BLaER1 (cell line): ENCODE data around the gene ETNK1.
"Not testable (repeated sequence)": the region's sequence is repeated elsewhere in the genome, so short reads cannot be mapped to it uniquely, and the experiment has no call there.

ENCODE experiments used
- H3K27ac ChIP-seq: shearing (Covaris generic); formaldehyde crosslinking; 2 replicates; pipeline ENCODE4 v1.8.1; 2022
- H3K27me3 ChIP-seq: shearing (Covaris generic); formaldehyde crosslinking; 2 replicates; pipeline ENCODE4 v1.8.1; 2022
- H3K36me3 ChIP-seq: shearing (Covaris generic); formaldehyde crosslinking; 2 replicates; pipeline ENCODE4 v1.8.1; 2022
- H3K4me1 ChIP-seq: shearing (Covaris generic); formaldehyde crosslinking; 2 replicates; pipeline ENCODE4 v1.8.1; 2022
- H3K4me2 ChIP-seq: shearing (Covaris generic); formaldehyde crosslinking; 2 replicates; pipeline ENCODE4 v1.8.1; 2022
- H3K4me3 ChIP-seq: shearing (Covaris generic); formaldehyde crosslinking; 2 replicates; pipeline ENCODE4 v1.8.1; 2022
- H3K9ac ChIP-seq: shearing (Covaris generic); formaldehyde crosslinking; 2 replicates; pipeline ENCODE4 v1.8.1; 2022
- H3K9me3 ChIP-seq: shearing (Covaris generic); formaldehyde crosslinking; 2 replicates; pipeline ENCODE4 v1.8.1; 2022
- H4K20me1 ChIP-seq: shearing (Covaris generic); formaldehyde crosslinking; 2 replicates; pipeline ENCODE4 v1.8.1; 2022
- Cebpa-rat ChIP-seq: shearing (Covaris generic); IDR thresholded peaks from 2 replicates; pipeline ENCODE4 v1.8.1; 2022

Gene ETNK1, protein sequence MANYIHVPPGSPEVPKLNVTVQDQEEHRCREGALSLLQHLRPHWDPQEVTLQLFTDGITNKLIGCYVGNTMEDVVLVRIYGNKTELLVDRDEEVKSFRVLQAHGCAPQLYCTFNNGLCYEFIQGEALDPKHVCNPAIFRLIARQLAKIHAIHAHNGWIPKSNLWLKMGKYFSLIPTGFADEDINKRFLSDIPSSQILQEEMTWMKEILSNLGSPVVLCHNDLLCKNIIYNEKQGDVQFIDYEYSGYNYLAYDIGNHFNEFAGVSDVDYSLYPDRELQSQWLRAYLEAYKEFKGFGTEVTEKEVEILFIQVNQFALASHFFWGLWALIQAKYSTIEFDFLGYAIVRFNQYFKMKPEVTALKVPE

DNA sequence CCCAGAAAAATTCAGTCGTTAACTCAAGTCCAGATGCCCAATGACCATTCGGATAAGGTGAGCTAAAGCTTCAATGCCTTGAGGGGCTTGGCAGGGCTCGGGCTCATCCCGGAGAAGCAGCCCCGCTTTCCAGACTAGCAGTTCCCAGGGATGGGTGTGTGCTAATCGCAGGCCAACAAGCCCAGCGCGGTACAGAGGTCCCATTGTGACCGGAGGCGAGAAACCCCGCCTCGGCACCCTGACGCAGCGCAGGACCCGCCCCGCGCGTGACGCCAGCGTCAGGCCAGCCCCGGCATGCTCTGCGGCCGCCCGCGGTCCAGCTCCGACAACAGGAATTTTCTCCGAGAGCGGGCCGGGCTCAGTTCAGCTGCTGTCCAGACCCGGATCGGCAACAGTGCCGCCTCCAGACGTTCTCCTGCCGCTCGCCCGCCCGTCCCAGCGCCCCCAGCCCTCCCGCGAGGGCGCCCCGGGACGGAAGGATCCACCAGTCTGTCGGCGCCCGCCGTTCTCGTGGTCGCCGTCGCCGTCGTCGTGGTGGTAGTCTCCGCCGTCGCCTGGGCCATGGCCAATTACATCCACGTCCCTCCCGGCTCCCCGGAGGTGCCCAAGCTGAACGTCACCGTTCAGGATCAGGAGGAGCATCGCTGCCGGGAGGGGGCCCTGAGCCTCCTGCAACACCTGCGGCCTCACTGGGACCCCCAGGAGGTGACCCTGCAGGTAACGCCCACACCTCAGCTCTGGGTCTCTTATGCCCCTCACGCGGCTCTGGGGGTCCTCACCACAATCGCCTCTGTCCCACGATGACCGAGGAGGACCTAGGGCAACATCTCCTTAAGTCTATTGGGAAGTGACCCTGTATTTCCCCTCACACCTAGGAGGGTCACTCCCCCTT, at the start of gene ETNK1:
ETNK1 (plus strand) TSS at position 302 of the 892 bp plus-strand sequence; CDS start at position 562, 260 bp downstream.
- Histone ChIP-seq H3K27ac (peak within 1 kb of the TSS; percentile 92), H3K36me3 (peaks cover 3% of the 10 kb centered on the region), H3K4me2 (peak within 1 kb of the TSS; percentile 86), H3K9ac (peak within 1 kb of the TSS; percentile 94), H3K9me3 (no peaks in the 10 kb centered on the region), H4K20me1 (peaks cover 47% of the 10 kb centered on the region), H3K4me3 (peak within 1 kb of the TSS; percentile 78), H3K4me1 (peaks cover 29% of the 10 kb centered on the region), H3K27me3 (no peaks in the 10 kb centered on the region)
- no peak for TF ChIP-seq Cebpa-rat

DNA sequence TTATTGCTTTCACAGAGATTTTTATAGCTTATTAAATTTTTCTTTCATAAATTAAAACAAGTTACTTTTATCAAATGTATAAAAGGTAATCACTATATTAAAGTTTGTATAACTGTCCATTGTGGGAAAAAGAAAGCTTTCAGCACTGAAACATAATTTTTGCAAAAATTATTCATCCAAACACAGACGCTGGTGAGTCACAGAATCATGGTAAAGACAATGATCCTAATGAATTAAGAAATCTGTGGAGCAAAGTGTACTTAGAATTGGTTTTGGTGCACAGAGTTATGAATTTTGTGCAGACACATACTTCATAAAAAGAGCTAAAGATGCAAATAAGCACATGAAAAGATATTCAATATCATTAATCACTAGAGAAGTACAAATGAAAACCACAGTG, 48.9 kb upstream of the ETNK1 start:
- Histone ChIP-seq H3K9ac (no peak overlapping the region), H3K36me3 (no peaks in the 10 kb centered on the region), H3K4me2 (no peak overlapping the region), H3K4me3 (no peak overlapping the region), H3K27me3 (no peaks in the 10 kb centered on the region), H3K4me1 (no peaks in the 10 kb centered on the region), H3K9me3 (no peaks in the 10 kb centered on the region), H3K27ac (no peak overlapping the region), H4K20me1 (no peaks in the 10 kb centered on the region)
- no peak for TF ChIP-seq Cebpa-rat

GRCh38 chr12:22576473-22576872, 48.5 kb upstream of the ETNK1 start:
- no peak for TF ChIP-seq Cebpa-rat
- no peak overlapping the region for H3K27ac ChIP-seq
- no peak overlapping the region for H3K4me2 ChIP-seq
- H3K4me3 ChIP-seq: no peak overlapping the region
- H3K4me1 ChIP-seq: no peaks in the 10 kb centered on the region
- H3K27me3 ChIP-seq: no peaks in the 10 kb centered on the region
- H4K20me1 ChIP-seq: no peaks in the 10 kb centered on the region
- no peaks in the 10 kb centered on the region for H3K36me3 ChIP-seq
- H3K9ac ChIP-seq: no peak overlapping the region
- no peaks in the 10 kb centered on the region for H3K9me3 ChIP-seq

DNA sequence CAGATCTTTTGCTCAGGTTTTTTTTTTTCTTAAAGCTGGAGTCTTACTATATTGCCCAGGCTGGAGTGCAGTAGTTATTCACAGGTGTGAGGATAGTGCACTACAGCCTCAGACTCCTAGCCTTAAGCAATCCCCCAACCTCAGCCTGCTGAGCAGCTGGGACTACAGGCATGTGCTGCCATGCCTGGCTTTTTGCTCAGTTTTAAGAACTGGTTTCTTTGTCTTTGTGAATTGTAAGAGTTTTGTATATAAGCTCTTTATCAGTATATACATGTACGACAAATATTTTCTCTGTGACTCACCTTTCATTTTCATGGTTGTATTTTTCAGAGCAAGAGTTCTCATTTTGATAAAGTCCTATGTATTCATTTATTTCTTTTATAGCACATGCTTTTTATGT, 47.3 kb upstream of the ETNK1 start:
- Histone ChIP-seq H3K27me3 (no peaks in the 10 kb centered on the region), H3K9me3 (no peaks in the 10 kb centered on the region), H3K9ac (no peak overlapping the region), H3K27ac (no peak overlapping the region), H3K36me3 (no peaks in the 10 kb centered on the region), H3K4me2 (no peak overlapping the region), H4K20me1 (no peaks in the 10 kb centered on the region), H3K4me1 (no peaks in the 10 kb centered on the region), H3K4me3 (no peak overlapping the region)
- no peak for TF ChIP-seq Cebpa-rat

- no peak for TF ChIP-seq Cebpa-rat
- Histone ChIP-seq H3K27me3 (no peaks in the 10 kb centered on the region), H3K4me2 (no peak overlapping the region), H4K20me1 (no peaks in the 10 kb centered on the region), H3K4me1 (no peaks in the 10 kb centered on the region), H3K27ac (no peak overlapping the region), H3K9ac (no peak overlapping the region), H3K36me3 (no peaks in the 10 kb centered on the region), H3K9me3 (no peaks in the 10 kb centered on the region), H3K4me3 (no peak overlapping the region)
These were observed 46.6 kb upstream of the ETNK1 start for GRCh38 chr12:22578328-22578727.

- H4K20me1 ChIP-seq: no peaks in the 10 kb centered on the region
- H3K36me3 ChIP-seq: no peaks in the 10 kb centered on the region
- no peaks in the 10 kb centered on the region for H3K27me3 ChIP-seq
- H3K4me1 ChIP-seq: no peaks in the 10 kb centered on the region
- no peak for TF ChIP-seq Cebpa-rat
- no peak overlapping the region for H3K4me3 ChIP-seq
- H3K9me3 ChIP-seq: peaks cover 3% of the 10 kb centered on the region; the same call in 1 of the 2 replicates
- no peak overlapping the region for H3K27ac ChIP-seq
- H3K4me2 ChIP-seq: no peak overlapping the region
- H3K9ac ChIP-seq: no peak overlapping the region
These were observed 36.2 kb upstream of the ETNK1 start for GRCh38 chr12:22588817-22589216.

DNA sequence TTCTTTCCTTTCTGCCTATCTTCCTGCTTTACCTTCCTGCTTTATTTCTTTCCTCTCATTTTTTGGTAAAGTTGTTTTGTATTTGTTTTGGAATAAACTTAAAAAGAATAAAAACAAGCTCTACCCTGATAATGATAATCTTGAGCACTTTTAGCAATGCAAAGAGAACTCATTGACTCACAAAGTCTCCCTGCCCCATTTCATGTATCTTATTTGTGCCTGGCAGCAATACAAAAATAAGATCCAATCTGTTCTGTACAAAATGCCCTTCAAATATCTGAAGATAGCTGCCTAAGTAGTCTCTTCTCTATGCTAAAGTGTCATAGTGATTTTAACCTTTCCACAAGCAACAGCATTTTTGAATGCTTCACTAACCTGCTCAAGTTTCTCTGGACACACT, 31.1 kb upstream of the ETNK1 start:
- H3K4me3 ChIP-seq: no peak overlapping the region
- no peak overlapping the region for H3K4me2 ChIP-seq
- H3K9ac ChIP-seq: no peak overlapping the region
- H3K4me1 ChIP-seq: 0 out of 2 replicates have a peak, but pooled peaks cover 7% of the 10 kb centered on the region
- H3K9me3 ChIP-seq: no peaks in the 10 kb centered on the region
- H3K27me3 ChIP-seq: no peaks in the 10 kb centered on the region
- no peak overlapping the region for H3K27ac ChIP-seq
- H4K20me1 ChIP-seq: no peaks in the 10 kb centered on the region
- no peaks in the 10 kb centered on the region for H3K36me3 ChIP-seq
- no peak for TF ChIP-seq Cebpa-rat

- H3K27ac ChIP-seq, H3K9ac ChIP-seq, H3K4me2 ChIP-seq, H4K20me1 ChIP-seq, H3K4me1 ChIP-seq, H3K9me3 ChIP-seq, H3K27me3 ChIP-seq, H3K4me3 ChIP-seq, H3K36me3 ChIP-seq: not testable (repeated sequence)
These were observed 27.4 kb upstream of the ETNK1 start for GRCh38 chr12:22597539-22597938.

GRCh38 chr12:22598141-22598762, 26.7 kb upstream of the ETNK1 start:
- Histone ChIP-seq H3K4me2 (no peak overlapping the region), H3K36me3 (no peaks in the 10 kb centered on the region), H3K9me3 (no peaks in the 10 kb centered on the region), H4K20me1 (no peaks in the 10 kb centered on the region), H3K4me1 (0 out of 2 replicates have a peak, but pooled peaks cover 7% of the 10 kb centered on the region), H3K4me3 (no peak overlapping the region), H3K9ac (no peak overlapping the region), H3K27me3 (no peaks in the 10 kb centered on the region), H3K27ac (no peak overlapping the region)
- TF ChIP-seq Cebpa-rat: no peak

- H3K4me2 ChIP-seq: no peak overlapping the region
- H3K4me3 ChIP-seq: no peak overlapping the region
- TF ChIP-seq Cebpa-rat: no peak
- H3K36me3 ChIP-seq: no peaks in the 10 kb centered on the region
- no peaks in the 10 kb centered on the region for H3K27me3 ChIP-seq
- no peaks in the 10 kb centered on the region for H4K20me1 ChIP-seq
- H3K9ac ChIP-seq: no peak overlapping the region
- H3K27ac ChIP-seq: no peak overlapping the region
- no peaks in the 10 kb centered on the region for H3K9me3 ChIP-seq
- 0 out of 2 replicates have a peak, but pooled peaks cover 7% of the 10 kb centered on the region for H3K4me1 ChIP-seq
These were observed 26.2 kb upstream of the ETNK1 start for GRCh38 chr12:22598763-22599161.
